SK-N-SH (cell line): ENCODE data around the gene TSPAN14. TPM values are rescaled to one million over a fixed set of nuclear protein-coding genes. Genes with fewer than 3 reads are reported as not detected.

Source experiments
- CTCF ChIA-PET: fragments of 300-600, 350-600 bp; formaldehyde crosslinking; extraction: SDS; loops from one replicate; lab custom pipeline; 2021; lab: Yijun Ruan, JAX
- POLR2A ChIA-PET: fragments of 350-600 bp; sonication (Branson Sonifier 250); formaldehyde crosslinking; extraction: SDS; loops from one replicate; lab custom pipeline; 2020; ENCODE audit warnings: antibody characterized with exemption, inconsistent platforms; lab: Yijun Ruan, JAX
- DNase-seq: peaks from one replicate; pipeline ENCODE4 v3.0.0; 2012
- H2AFZ ChIP-seq: fragments of 200-600 bp; sonication (generic); 2 replicates; pipeline ENCODE4 v1.8.1; 2016; ENCODE audit warnings: antibody characterized with exemption, mild to moderate bottlenecking, low read depth
- H3F3A ChIP-seq: fragments of 200-600 bp; sonication (generic); replicated peaks from 2 replicates; pipeline ENCODE3; 2016; ENCODE audit warnings: antibody characterized with exemption, mild to moderate bottlenecking; ENCODE audit not compliant: insufficient read depth
- H3K27ac ChIP-seq, 2 experiments: fragments of 200-500 bp in 1 of 2; fragments of 200-600 bp in 1 of 2; sonication (Bioruptor generic) in 1 of 2; sonication (generic), shearing (Covaris generic) in 1 of 2; 2 replicates each; pipeline versions ENCODE4 v1.5.1 to v1.6.1; 2014 to 2016; ENCODE audit warnings: low read depth in 2 of 2, inconsistent platforms in 1 of 2, low read length in 1 of 2, mild to moderate bottlenecking in 1 of 2, mixed read lengths in 1 of 2
- H3K27me3 ChIP-seq: fragments of 200-600 bp; sonication (generic), shearing (Covaris generic); 2 replicates; pipeline ENCODE4 v1.6.1; 2016; ENCODE audit warnings: mixed run types; ENCODE audit not compliant: insufficient read depth
- H3K36me3 ChIP-seq, 2 experiments: fragments of 200-500 bp in 1 of 2; fragments of 200-600 bp in 1 of 2; sonication (Bioruptor generic) in 1 of 2; sonication (generic) in 1 of 2; replicated peaks in 1 of 2; 2 replicates each; pipeline versions ENCODE3 to v1.5.1; 2014 to 2016; ENCODE audit warnings: low read length in 1 of 2, mild to moderate bottlenecking in 1 of 2; ENCODE audit not compliant: insufficient read depth in 2 of 2, control insufficient read depth in 1 of 2
- H3K4me1 ChIP-seq, 2 experiments: fragments of 200-500 bp in 1 of 2; fragments of 200-600 bp in 1 of 2; sonication (Bioruptor generic) in 1 of 2; sonication (generic), shearing (Covaris generic) in 1 of 2; 2 replicates each; pipeline versions ENCODE4 v1.5.1 to v1.6.1; 2014 to 2016; ENCODE audit warnings: low read depth in 1 of 2, low read length in 1 of 2, mixed run types in 1 of 2; ENCODE audit not compliant: insufficient read depth in 2 of 2, control insufficient read depth in 1 of 2
- H3K4me2 ChIP-seq: fragments of 200-600 bp; sonication (generic), shearing (Covaris generic); 2 replicates; pipeline ENCODE4 v1.6.1; 2017; ENCODE audit warnings: mixed run types
- H3K4me3 ChIP-seq, 2 experiments: fragments of 200-500 bp in 1 of 2; fragments of 200-600 bp in 1 of 2; sonication (Bioruptor generic) in 1 of 2; sonication (generic), shearing (Covaris generic) in 1 of 2; 2 replicates each; pipeline versions ENCODE4 v1.5.1 to v1.8.1; 2014 to 2016; ENCODE audit warnings: low read depth in 2 of 2, inconsistent platforms in 1 of 2, low read length in 1 of 2, mild to moderate bottlenecking in 1 of 2, mixed read lengths in 1 of 2, moderate library complexity in 1 of 2
- H3K79me2 ChIP-seq: fragments of 200-600 bp; sonication (generic); 2 replicates; pipeline ENCODE4 v1.8.1; 2017; ENCODE audit warnings: mild to moderate bottlenecking; ENCODE audit not compliant: insufficient read depth
- H3K9ac ChIP-seq: fragments of 200-600 bp; sonication (generic); 2 replicates; pipeline ENCODE4 v1.6.1; 2017; ENCODE audit warnings: mixed run types
- H3K9me2 ChIP-seq: fragments of 200-600 bp; sonication (generic); 2 replicates; pipeline ENCODE4 v1.6.1; 2017; ENCODE audit warnings: mixed run types
- H3K9me3 ChIP-seq: fragments of 200-600 bp; sonication (generic); 2 replicates; pipeline ENCODE4 v1.6.1; 2017; ENCODE audit warnings: mixed run types, mild to moderate bottlenecking, moderate library complexity
- H4K20me1 ChIP-seq: fragments of 200-600 bp; sonication (generic); 2 replicates; pipeline ENCODE4 v1.6.1; 2017; ENCODE audit warnings: mild to moderate bottlenecking, mixed run types; ENCODE audit not compliant: insufficient read depth
- CHD2 ChIP-seq: fragments of 150-350 bp; IDR thresholded peaks from 2 replicates; pipeline ENCODE4 v1.6.1; 2018; ENCODE audit warnings: low read length; ENCODE audit not compliant: partially characterized antibody
- EZH2phosphoT487 ChIP-seq: fragments of 200-600 bp; sonication (generic); IDR thresholded peaks from 2 replicates; pipeline ENCODE4 v1.6.1; 2017; ENCODE audit warnings: low read depth, mixed run types, mild to moderate bottlenecking, antibody characterized with exemption, moderate library complexity, borderline replicate concordance
- FOSL2 ChIP-seq: IDR thresholded peaks from 2 replicates; pipeline ENCODE4 v1.4.0; 2012; ENCODE audit warnings: low read depth, mild to moderate bottlenecking, moderate library complexity, borderline replicate concordance
- FOXM1 ChIP-seq: IDR thresholded peaks from 2 replicates; pipeline ENCODE4 v1.4.0; 2012; ENCODE audit warnings: low read depth, mild to moderate bottlenecking
- JUND ChIP-seq: IDR thresholded peaks from 2 replicates; pipeline ENCODE4 v1.4.0; 2012
- MAX ChIP-seq: IDR thresholded peaks from 2 replicates; pipeline ENCODE4 v1.4.0; 2012; ENCODE audit warnings: low read depth
- MEF2A ChIP-seq: IDR thresholded peaks from 2 replicates; pipeline ENCODE4 v1.4.0; 2012; ENCODE audit warnings: low read depth, borderline replicate concordance
- RCOR1 ChIP-seq: fragments of 150-350 bp; IDR thresholded peaks from 2 replicates; pipeline ENCODE4 v1.6.1; 2017; ENCODE audit warnings: antibody characterized with exemption, low read length
- REST ChIP-seq: IDR thresholded peaks from 2 replicates; pipeline ENCODE4 v1.6.1; 2012; ENCODE audit warnings: mild to moderate bottlenecking, low read depth, low read length, moderate library complexity
- SIN3A ChIP-seq: IDR thresholded peaks from 2 replicates; pipeline ENCODE4 v1.6.1; 2012; ENCODE audit warnings: low read depth, mild to moderate bottlenecking, low read length, moderate library complexity, borderline replicate concordance
- TAF1 ChIP-seq: IDR thresholded peaks from 2 replicates; pipeline ENCODE4 v1.6.1; 2012; ENCODE audit warnings: low read depth, mild to moderate bottlenecking, low read length, moderate library complexity, borderline replicate concordance
- TEAD4 ChIP-seq: IDR thresholded peaks from 2 replicates; pipeline ENCODE4 v1.4.0; 2012; ENCODE audit warnings: mild to moderate bottlenecking, borderline replicate concordance; ENCODE audit not compliant: insufficient read depth
- USF1 ChIP-seq: IDR thresholded peaks from 2 replicates; pipeline ENCODE4 v1.4.0; 2012; ENCODE audit warnings: low read depth, borderline replicate concordance
- YY1 ChIP-seq: IDR thresholded peaks from 2 replicates; pipeline ENCODE4 v1.4.0; 2012; ENCODE audit warnings: low read depth, mild to moderate bottlenecking
- ZBTB33 ChIP-seq: IDR thresholded peaks from 2 replicates; pipeline ENCODE4 v1.4.0; 2012; ENCODE audit warnings: low read depth, borderline replicate concordance
- WGBS: methylation state at CpG from one replicate; pipeline ENCODE4 v1.1.6; 2017; ENCODE audit warnings: low lambda C conversion rate; 5-methylcytosine and 5-hydroxymethylcytosine counted together
- polyA plus RNA-seq, 3 experiments: library from polyadenylated mRNA; depleted of rRNA; stranded (reverse); fragments of >200 nt; gene quantifications; 2 replicates each; pipeline ENCODE4 v1.2.3, GENCODE V29; 2012

TSPAN14 gene
- polyA plus RNA-seq, 1 of the 3 experiments (the other 2 are of a cell fraction), result 78.1 TPM

GRCh38 chr10:80538481-80539185 is 84.5 kb downstream of the TSPAN14 start:
- no peaks in the 10 kb centered on the region for H3K79me2 ChIP-seq
- no peak overlapping the region for H3K4me3 ChIP-seq
- no peak overlapping the region for H3K9ac ChIP-seq
- no peaks in the 10 kb centered on the region for H3K27me3 ChIP-seq
- 52% methylated on average over 6 of the region's 16 CpGs for WGBS
- H3K9me3 ChIP-seq, result no peaks in the 10 kb centered on the region
- no peaks in the 10 kb centered on the region for H3F3A ChIP-seq
- DNase-seq, result no peak
- H3K4me2 ChIP-seq, result no peak overlapping the region
- H3K27ac ChIP-seq, result no peak overlapping the region
- H3K36me3 ChIP-seq, result no peaks in the 10 kb centered on the region
- no peak overlapping the region for H2AFZ ChIP-seq
- no peak for TF ChIP-seq USF1
- no peak for TF ChIP-seq REST
- no peak for TF ChIP-seq MEF2A
- no peak for TF ChIP-seq TAF1
- H4K20me1 ChIP-seq, result no peaks in the 10 kb centered on the region
- H3K9me2 ChIP-seq, result no peaks in the 10 kb centered on the region
- peaks cover 0 to 26% of the 10 kb centered on the region in 2 experiments; a peak in 2 of 4 replicates for H3K4me1 ChIP-seq
- CTCF ChIA-PET, result no interaction called here
- POLR2A ChIA-PET, result no interaction called here

- Histone ChIP-seq H3K4me1 (peaks cover 0 to 26% of the 10 kb centered on the region in 2 experiments; a peak in 2 of 4 replicates), H2AFZ (no peak overlapping the region), H3K4me2 (no peak overlapping the region), H3K79me2 (no peaks in the 10 kb centered on the region), H3K27me3 (no peaks in the 10 kb centered on the region; the same call in 1 of the 2 replicates), H3K9me3 (no peaks in the 10 kb centered on the region), H3K9ac (no peak overlapping the region), H3K4me3 (no peak overlapping the region), H3F3A (no peaks in the 10 kb centered on the region), H3K9me2 (no peaks in the 10 kb centered on the region), H3K36me3 (no peaks in the 10 kb centered on the region), H3K27ac (no peak overlapping the region), H4K20me1 (no peaks in the 10 kb centered on the region)
- ChIA-PET CTCF (interaction anchor here (1.0 to 1.1 kb wide), 2 partner anchors 8 to 96 kb away, joined by 3 read pairs; no protein-coding TSS in a partner anchor), POLR2A (no interaction called here)
- 37% methylated on average over 6 of the region's 7 CpGs for WGBS
- TF ChIP-seq TAF1, result no peak
- TF ChIP-seq FOSL2, result no peak
- no peak for TF ChIP-seq TEAD4
- TF ChIP-seq USF1, result no peak
- no peak for TF ChIP-seq EZH2phosphoT487
- no peak for TF ChIP-seq CHD2
- no peak for TF ChIP-seq JUND
- no peak for TF ChIP-seq YY1
- no peak for TF ChIP-seq MAX
- no peak for TF ChIP-seq FOXM1
- TF ChIP-seq RCOR1, result no peak
- no peak for TF ChIP-seq ZBTB33
- TF ChIP-seq SIN3A, result no peak
- no peak for DNase-seq
These were observed 85.4 kb downstream of the TSPAN14 start for GRCh38 chr10:80539421-80540031.
